Gastrocnemius medialis (tissue), 4 donors: Measurements from ENCODE around the gene SCARF2. TPM values are rescaled to one million over a fixed set of nuclear protein-coding genes. Genes with fewer than 3 reads are reported as not detected.
"Not testable (repeated sequence)": the region's sequence is repeated elsewhere in the genome, so short reads cannot be mapped to it uniquely, and the experiment has no call there.

Experiments used
- ATAC-seq, 2 donors: fragments of 150-250 bp; one replicate each; pipeline ENCODE4 v1.9.1; 2016
- DNase-seq, 2 donors: peaks; one replicate each; pipeline ENCODE4 v3.0.0-alpha.2; 2019
- H3K27ac ChIP-seq, 4 donors: fragments of 200-600 bp; sonication (generic); 1 replicate in 1 of 4; 2 replicates in 3 of 4; pipeline ENCODE4 v1.5.1; 2016 to 2018; ENCODE audit warnings: mild to moderate bottlenecking in 2 of 4, moderate library complexity in 1 of 4
- H3K27me3 ChIP-seq, 3 donors: fragments of 200-600 bp; sonication (generic) in 2 of 3; 1 replicate in 1 of 3; 2 replicates in 2 of 3; pipeline versions ENCODE4 v1.5.1 to v1.6.0; 2016 to 2019; ENCODE audit warnings: mild to moderate bottlenecking in 1 of 3, moderate library complexity in 1 of 3
- H3K36me3 ChIP-seq, 2 donors: fragments of 200-600 bp; sonication (generic) in 1 of 2; one replicate each; pipeline ENCODE4 v1.5.1; 2017 to 2018
- H3K4me1 ChIP-seq, 2 donors: fragments of 200-600 bp; sonication (generic) in 1 of 2; one replicate each; pipeline ENCODE4 v1.5.1; 2016 to 2017; ENCODE audit warnings: mild to moderate bottlenecking in 2 of 2
- H3K4me3 ChIP-seq, 4 donors: fragments of 200-600 bp; sonication (generic) in 3 of 4; 1 replicate in 1 of 4; 2 replicates in 3 of 4; pipeline ENCODE4 v1.5.1; 2016 to 2019; ENCODE audit warnings: mild to moderate bottlenecking in 2 of 4
- H3K9me3 ChIP-seq, 3 donors: fragments of 200-600 bp; sonication (generic) in 2 of 3; 1 replicate in 1 of 3; 2 replicates in 2 of 3; pipeline ENCODE4 v1.5.1; 2016 to 2019
- CTCF ChIP-seq, 5 experiments: fragments of 450-650 bp in 3 of 5; fragments of 200-600 bp in 2 of 5; sonication (generic) in 2 of 5; IDR thresholded peaks in 4 of 5; conservative IDR thresholded peaks in 1 of 5; 1 replicate in 4 of 5; 2 replicates in 1 of 5; pipeline ENCODE4 v1.5.1; 2016 to 2019; ENCODE audit warnings: antibody characterized with exemption in 5 of 5, mild to moderate bottlenecking in 3 of 5, moderate library complexity in 3 of 5
- POLR2A ChIP-seq, 2 donors: fragments of 450-650 bp; IDR thresholded peaks; one replicate each; pipeline ENCODE4 v1.6.1; 2017; ENCODE audit warnings: antibody characterized with exemption in 2 of 2, mild to moderate bottlenecking in 2 of 2, moderate library complexity in 2 of 2
- in situ Hi-C, 4 donors: fragments of 200-750 bp; cut with MboI; loops; one replicate each; pipeline versions ENCODE4 v1.15.0 to v1.8.0; 2017; ENCODE audit warnings: low sequenced_read_pairs in 4 of 4
- intact Hi-C: fragments of 100-400 bp; cut with DNase I; formaldehyde crosslinking; loops from one replicate; pipeline ENCODE4 v1.15.1; 2023; ENCODE audit warnings: low total_unique reads
- total RNA-seq, 4 donors: library from RNA; depleted of rRNA; stranded (reverse); fragments of >200 nt; gene quantifications; one replicate each; pipeline versions ENCODE4 v1.1.0 to v1.2.3, GENCODE V29; 2016

Gene SCARF2
- total RNA-seq, 4 donors from 2014 or later: 1.8 to 4.0 (median 2.3) TPM

DNA sequence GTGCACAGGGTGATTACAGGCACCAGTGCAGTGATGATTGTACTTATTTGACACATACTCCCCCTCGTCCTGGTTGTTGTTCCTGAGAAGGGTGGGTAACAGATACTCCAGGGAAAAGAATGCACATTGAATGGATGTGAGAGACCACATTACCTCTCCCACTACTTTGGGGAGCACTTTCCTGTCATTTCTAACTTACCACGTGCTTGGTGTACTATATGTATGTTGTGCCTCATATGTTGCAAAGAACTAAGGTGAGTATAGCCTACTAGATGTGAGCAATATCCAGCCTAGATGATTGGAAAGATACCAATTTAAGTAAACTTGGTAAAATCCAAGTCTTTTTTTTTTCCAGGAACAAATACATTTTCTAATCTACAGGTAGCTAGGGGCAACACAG is 14.3 kb upstream of the SCARF2 start:
- Histone ChIP-seq H3K27me3 (no peaks in the 10 kb centered on the region), H3K27ac (no peak overlapping the region), H3K4me1 (no peaks in the 10 kb centered on the region), H3K36me3 (peaks cover 0 to 5% of the 10 kb centered on the region in 2 donors), H3K4me3 (no peak overlapping the region), H3K9me3 (no peaks in the 10 kb centered on the region)
- TF ChIP-seq POLR2A (IDR thresholded peaks at IDR 0.05) (no peak), CTCF (IDR thresholded peaks at IDR 0.05 in 4 of 5, conservative IDR thresholded peaks at IDR 0.05 in 1 of 5) (no peak)
- in situ Hi-C loops (loop anchor here in 1 of 4 donors (25.0 kb wide), 1 partner anchor 235 kb away; no protein-coding TSS in a partner anchor), intact Hi-C loops (no loop called here)
- DNase-seq (no peak), ATAC-seq (no peak)

DNA sequence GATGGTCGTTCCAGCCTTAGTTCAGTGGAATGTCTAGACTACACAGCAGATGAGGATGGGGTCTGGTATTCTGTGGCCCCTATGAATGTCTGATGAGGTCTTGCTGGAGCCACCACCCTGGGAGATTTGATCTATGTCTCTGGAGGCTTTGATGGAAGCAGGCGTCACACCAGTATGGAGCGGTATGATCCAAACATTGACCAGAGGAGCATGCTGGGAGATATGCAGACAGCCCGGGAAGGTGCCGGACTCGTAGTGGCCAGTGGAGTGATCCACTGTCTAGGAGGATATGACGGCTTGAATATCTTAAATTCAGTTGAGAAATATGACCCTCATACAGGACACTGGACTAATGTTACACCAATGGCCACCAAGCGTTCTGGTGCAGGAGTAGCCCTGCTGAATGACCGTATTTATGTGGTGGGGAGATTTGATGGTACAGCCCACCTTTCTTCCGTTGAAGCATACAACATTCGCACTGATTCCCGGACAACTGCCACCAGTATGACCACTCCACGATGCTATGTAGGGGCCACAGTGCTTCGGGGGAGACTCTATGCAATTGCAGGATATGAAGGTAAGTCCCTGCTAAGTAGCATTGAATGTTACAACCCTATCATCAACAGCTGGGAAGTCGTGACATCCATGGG is 13.6 kb upstream of the SCARF2 start:
- H3K4me3 ChIP-seq, H3K9me3 ChIP-seq, H3K36me3 ChIP-seq, ATAC-seq, H3K27ac ChIP-seq, H3K4me1 ChIP-seq, intact Hi-C loops, H3K27me3 ChIP-seq, DNase-seq: not testable (repeated sequence)
- in situ Hi-C loops: loop anchor here in 1 of 4 donors (25.0 kb wide), 1 partner anchor 236 kb away; no protein-coding TSS in a partner anchor

- Histone ChIP-seq H3K36me3 (no peaks in the 10 kb centered on the region), H3K9me3 (no peaks in the 10 kb centered on the region), H3K4me3 (no peak overlapping the region), H3K27ac (no peak overlapping the region), H3K4me1 (no peaks in the 10 kb centered on the region), H3K27me3 (no peaks in the 10 kb centered on the region)
- in situ Hi-C loops (loop anchor here in 1 of 4 donors (25.0 kb wide), 1 partner anchor 237 kb away; no protein-coding TSS in a partner anchor), intact Hi-C loops (no loop called here)
- no peak for DNase-seq
- TF ChIP-seq CTCF (IDR thresholded peaks at IDR 0.05 in 4 of 5, conservative IDR thresholded peaks at IDR 0.05 in 1 of 5): no peak
- TF ChIP-seq POLR2A (IDR thresholded peaks at IDR 0.05): no peak
- ATAC-seq: no peak
These were observed 12.9 kb upstream of the SCARF2 start for GRCh38 chr22:20450551-20450906.

DNA sequence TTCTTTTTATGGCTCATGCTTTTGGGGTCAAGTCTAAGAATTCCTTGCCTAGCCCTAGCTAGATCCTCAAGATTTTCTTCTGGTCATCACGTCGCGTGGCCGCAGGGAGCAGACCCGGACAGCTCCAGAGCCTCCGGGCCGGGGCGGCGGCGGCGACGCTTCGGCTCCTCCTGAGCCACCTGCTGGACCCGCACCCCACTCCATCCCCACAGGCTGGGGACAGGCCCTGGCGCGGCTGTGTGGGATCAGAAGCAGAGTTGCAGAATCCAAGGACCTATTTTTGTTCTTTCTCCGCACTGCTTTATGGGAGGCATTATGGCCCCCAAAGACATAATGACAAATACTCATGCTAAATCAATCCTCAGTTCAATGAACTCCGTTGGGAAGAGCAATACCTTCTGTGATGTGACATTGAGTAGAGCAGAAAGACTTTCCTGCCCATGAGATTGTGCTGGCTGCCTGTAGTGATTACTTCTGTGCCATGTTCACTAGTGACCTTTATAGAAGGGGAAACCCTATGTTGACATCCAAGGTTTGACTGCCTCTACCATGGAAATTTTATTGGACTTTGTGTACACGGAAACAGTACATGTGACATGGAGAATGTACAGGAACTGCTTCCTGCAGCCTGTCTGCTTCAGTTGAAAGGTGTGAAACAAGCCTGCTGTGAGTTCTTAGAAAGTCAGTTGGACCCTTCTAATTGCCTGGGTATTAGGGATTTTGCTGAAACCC is 12.4 kb upstream of the SCARF2 start:
- in situ Hi-C loops (loop anchor here in 2 of 4 donors (25.0 kb wide), 1 partner anchor 237 kb away; no protein-coding TSS in a partner anchor), intact Hi-C loops (no loop called here)
- Histone ChIP-seq H3K9me3 (no peaks in the 10 kb centered on the region), H3K4me1 (no peaks in the 10 kb centered on the region), H3K4me3 (no peak overlapping the region), H3K27ac (no peak overlapping the region), H3K27me3 (no peaks in the 10 kb centered on the region), H3K36me3 (no peaks in the 10 kb centered on the region)
- DNase-seq (no peak), ATAC-seq (no peak)
- no peak for TF ChIP-seq CTCF (IDR thresholded peaks at IDR 0.05 in 4 of 5, conservative IDR thresholded peaks at IDR 0.05 in 1 of 5)
- TF ChIP-seq POLR2A (IDR thresholded peaks at IDR 0.05): no peak

GRCh38 chr22:20448630-20449029 is 11.0 kb upstream of the SCARF2 start:
- ATAC-seq (no peak), DNase-seq (no peak)
- TF ChIP-seq CTCF (IDR thresholded peaks at IDR 0.05 in 4 of 5, conservative IDR thresholded peaks at IDR 0.05 in 1 of 5) (no peak), POLR2A (IDR thresholded peaks at IDR 0.05) (no peak)
- in situ Hi-C loops (loop anchor here in 1 of 4 donors (25.0 kb wide), 1 partner anchor 239 kb away; no protein-coding TSS in a partner anchor), intact Hi-C loops (no loop called here)
- Histone ChIP-seq H3K27ac (no peak overlapping the region), H3K36me3 (peaks cover 0 to 7% of the 10 kb centered on the region in 2 donors), H3K9me3 (no peaks in the 10 kb centered on the region), H3K27me3 (no peaks in the 10 kb centered on the region), H3K4me1 (no peaks in the 10 kb centered on the region), H3K4me3 (no peak overlapping the region)
